ENCODE results near the gene IL1RAPL2. TPM values are rescaled to one million over a fixed set of nuclear protein-coding genes. Genes with fewer than 3 reads are reported as not detected.

Gene IL1RAPL2
- polyA plus RNA-seq, 3 donors, result not detected

- Mint-ChIP-seq H3K4me1 (no peaks in the 10 kb centered on the region), H3K36me3 (no peaks in the 10 kb centered on the region), H3K27me3 (ENCODE audit: low read depth in 3 of 3) (no peaks in the 10 kb centered on the region), H3K9me3 (no peaks in the 10 kb centered on the region), H3K4me3 (no peak overlapping the region), H3K27ac (no peak overlapping the region)
- no peak for TF ChIP-seq CTCF (IDR thresholded peaks at IDR 0.05)
- Histone ChIP-seq H3K27me3 (ENCODE audit: control insufficient read depth in 2 of 2, insufficient read depth in 2 of 2, low read length in 2 of 2) (no peaks in the 10 kb centered on the region), H3K4me1 (ENCODE audit: control insufficient read depth in 1 of 2, insufficient read depth in 2 of 2, low read length in 2 of 2) (no peaks in the 10 kb centered on the region), H3K79me2 (ENCODE audit: insufficient read depth, low read length) (no peaks in the 10 kb centered on the region), H3K4me2 (replicated peaks; ENCODE audit: extremely low read depth, low read length, poor library complexity, severe bottlenecking) (no peak overlapping the region), H3K4me3 (replicated peaks in 1 of 3; ENCODE audit: low read depth in 2 of 3, low read length in 3 of 3) (no peak overlapping the region), H3K36me3 (replicated peaks in 1 of 2; ENCODE audit: control insufficient read depth in 1 of 2, insufficient read depth in 2 of 2, low read length in 2 of 2) (no peaks in the 10 kb centered on the region), H2AFZ (ENCODE audit: insufficient read depth, low read depth, low read length, poor library complexity, severe bottlenecking) (no peak overlapping the region), H3K9me3 (replicated peaks in 1 of 2; ENCODE audit: control insufficient read depth in 1 of 2, insufficient read depth in 1 of 2, low read length in 2 of 2) (no peaks in the 10 kb centered on the region), H3K9ac (ENCODE audit: insufficient read depth, low read length, poor library complexity, severe bottlenecking) (no peak overlapping the region), H4K20me1 (ENCODE audit: insufficient read depth, low read length) (no peaks in the 10 kb centered on the region), H3K27ac (ENCODE audit: low read depth in 1 of 2, low read length in 2 of 2) (no peak overlapping the region)
- intact Hi-C loops (cut with micrococcal nuclease), result no loop called here
- DNase-seq, result no peak
These were observed 422.0 kb downstream of the IL1RAPL2 start for GRCh38 chrX:104988038-104988437.

GRCh38 chrX:104995546-104995945 lies 429.5 kb downstream of the IL1RAPL2 start:
- H4K20me1 ChIP-seq (ENCODE audit: insufficient read depth, low read length), result no peaks in the 10 kb centered on the region
- no peak overlapping the region for H3K4me3 ChIP-seq (replicated peaks in 1 of 3; ENCODE audit: low read depth in 2 of 3, low read length in 3 of 3)
- Mint-ChIP-seq H3K36me3 (no peaks in the 10 kb centered on the region), H3K4me3 (no peak overlapping the region), H3K9me3 (no peaks in the 10 kb centered on the region), H3K4me1 (no peaks in the 10 kb centered on the region), H3K27ac (no peak overlapping the region), H3K27me3 (ENCODE audit: low read depth in 3 of 3) (peaks cover 0 to 3% (median 2%) of the 10 kb centered on the region in 3 donors)
- no peak overlapping the region for H3K27ac ChIP-seq (ENCODE audit: low read depth in 1 of 2, low read length in 2 of 2)
- no peak overlapping the region for H3K4me2 ChIP-seq (replicated peaks; ENCODE audit: extremely low read depth, low read length, poor library complexity, severe bottlenecking)
- H3K27me3 ChIP-seq (ENCODE audit: control insufficient read depth in 2 of 2, insufficient read depth in 2 of 2, low read length in 2 of 2), result no peaks in the 10 kb centered on the region
- no peaks in the 10 kb centered on the region for H3K4me1 ChIP-seq (ENCODE audit: control insufficient read depth in 1 of 2, insufficient read depth in 2 of 2, low read length in 2 of 2)
- no peak overlapping the region for H2AFZ ChIP-seq (ENCODE audit: insufficient read depth, low read depth, low read length, poor library complexity, severe bottlenecking)
- H3K36me3 ChIP-seq (replicated peaks in 1 of 2; ENCODE audit: control insufficient read depth in 1 of 2, insufficient read depth in 2 of 2, low read length in 2 of 2), result no peaks in the 10 kb centered on the region
- intact Hi-C loops (cut with micrococcal nuclease), result no loop called here
- H3K79me2 ChIP-seq (ENCODE audit: insufficient read depth, low read length), result no peaks in the 10 kb centered on the region
- TF ChIP-seq CTCF (IDR thresholded peaks at IDR 0.05), result no peak
- no peaks in the 10 kb centered on the region for H3K9me3 ChIP-seq (replicated peaks in 1 of 2; ENCODE audit: control insufficient read depth in 1 of 2, insufficient read depth in 1 of 2, low read length in 2 of 2)
- no peak overlapping the region for H3K9ac ChIP-seq (ENCODE audit: insufficient read depth, low read length, poor library complexity, severe bottlenecking)
- DNase-seq, result no peak
